Activated gamma-delta T cell treated with Interleukin-2 at 50 U/mL for 16 hours (primary cell): ENCODE measurements around the gene PFDN1.
A peak's percentile ranks its signal among the peaks of the same experiment; 100 is the strongest.

Experiments used
- DNase-seq: peaks from one replicate; pipeline ENCODE4 v3.0.0-alpha.2; 2020

PFDN1 gene

GRCh38 chr5:140295414-140295813 is 7.5 kb downstream of the PFDN1 start:
- no peak for DNase-seq

DNA sequence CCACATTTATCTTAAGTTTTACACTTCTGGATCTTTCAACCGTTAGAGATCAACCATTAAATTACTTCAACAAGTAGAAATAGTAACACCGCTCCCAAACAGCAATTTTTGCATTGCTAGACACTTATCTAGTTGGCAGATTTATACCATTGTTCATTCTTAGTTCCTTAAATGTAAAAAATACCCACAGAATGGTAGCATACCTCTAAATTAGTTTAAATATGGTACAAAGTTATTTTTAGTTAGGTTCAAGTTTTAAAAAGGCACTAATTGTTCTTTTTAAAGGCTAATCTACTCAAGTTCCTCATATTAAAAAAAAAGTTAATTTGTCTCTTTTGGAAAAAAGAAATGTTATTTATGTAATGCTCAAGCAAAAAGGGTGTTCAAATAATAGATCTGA is 8.1 kb downstream of the PFDN1 start:
- DNase-seq: no peak

- no peak for DNase-seq
These were observed 9.1 kb downstream of the PFDN1 start for GRCh38 chr5:140293849-140294100.

DNA sequence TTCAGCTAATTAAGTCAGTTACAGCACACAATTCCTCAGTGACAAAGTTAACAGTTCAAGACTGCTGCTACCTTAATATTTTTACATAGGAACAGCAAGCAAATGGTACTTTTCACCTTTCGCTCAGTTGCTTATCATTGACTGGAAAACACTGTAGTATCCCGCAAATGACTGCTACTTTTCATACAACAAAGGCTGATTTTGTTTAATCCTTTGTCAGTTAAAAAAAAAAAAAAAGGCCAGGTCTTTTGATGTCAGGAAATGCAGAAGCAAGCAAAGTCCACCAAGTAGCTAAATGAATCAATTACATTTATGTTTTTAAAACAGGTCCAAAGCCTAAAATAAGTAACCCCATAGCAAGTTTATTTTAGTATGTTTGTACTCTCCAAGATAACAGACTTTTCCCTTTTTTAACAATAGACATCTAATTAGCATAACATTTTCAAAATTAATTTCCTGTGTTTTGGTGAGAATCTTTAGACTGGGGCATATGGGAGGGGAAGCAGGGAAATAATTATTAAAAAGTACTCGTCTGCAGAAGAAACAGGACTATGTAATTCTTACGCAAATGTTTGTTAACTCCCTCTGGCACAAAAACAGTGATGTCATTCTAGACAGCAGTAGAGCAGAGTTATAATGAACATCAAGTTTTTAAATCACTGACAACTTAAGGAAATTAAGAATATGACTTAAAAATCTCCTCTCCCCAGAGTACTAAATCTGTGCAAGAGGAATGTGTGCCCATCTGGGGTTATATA is 9.6 kb downstream of the PFDN1 start:
- no peak for DNase-seq

- no peak for DNase-seq
These were observed 10.5 kb downstream of the PFDN1 start for GRCh38 chr5:140292212-140293036.

DNA sequence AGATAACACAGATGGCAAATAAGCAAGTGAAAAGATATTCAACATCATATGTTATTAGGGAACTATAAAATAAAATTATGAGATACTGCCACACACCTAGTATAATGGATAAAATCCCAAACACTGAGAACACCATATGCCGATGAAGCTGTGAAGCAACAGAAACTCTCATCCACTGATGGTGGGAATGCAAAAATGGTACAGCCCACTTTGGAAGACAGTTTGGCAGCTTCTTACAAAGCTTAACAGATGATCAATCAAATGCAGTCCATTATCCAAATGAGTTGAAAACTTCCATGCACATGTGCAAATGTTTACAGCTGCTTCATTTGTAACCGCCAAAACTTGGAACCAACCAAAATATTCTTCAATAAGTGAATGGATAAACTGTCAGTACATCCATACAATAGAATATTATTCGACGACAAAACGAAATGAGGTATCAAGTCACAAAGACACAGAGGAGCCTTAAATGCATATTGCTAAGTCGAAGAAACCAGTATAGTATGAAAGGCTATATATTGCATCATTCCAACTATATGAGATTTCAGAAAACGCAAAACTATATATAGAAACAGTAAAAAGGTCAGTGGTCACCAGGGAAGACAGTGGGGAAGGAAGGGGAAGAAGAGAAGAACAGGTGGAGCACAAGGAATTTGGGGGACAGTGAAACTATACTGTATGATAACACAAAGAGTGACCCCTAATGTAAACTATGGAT is 14.9 kb downstream of the PFDN1 start:
- DNase-seq: no peak

- no peak for DNase-seq
These were observed 16.5 kb downstream of the PFDN1 start for GRCh38 chr5:140286424-140286823.

DNA sequence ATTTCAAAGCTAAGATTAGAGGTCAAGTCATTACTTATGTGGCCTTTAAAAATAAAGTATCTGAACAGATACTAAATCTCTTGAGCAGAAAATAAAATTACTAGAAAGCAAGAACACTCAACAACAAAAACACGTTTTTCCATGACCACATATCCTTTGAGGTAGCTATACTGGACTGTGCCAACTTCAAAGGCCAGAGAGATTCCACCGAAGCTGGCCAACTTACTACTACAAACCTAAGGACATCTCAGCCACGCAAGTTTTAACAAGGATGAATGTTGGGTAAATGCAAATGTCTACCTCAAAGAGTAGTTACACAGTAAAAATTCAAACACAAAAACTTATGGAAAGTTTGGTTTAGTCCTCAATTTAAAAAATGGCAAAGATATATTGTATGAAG is 18.9 kb downstream of the PFDN1 start:
- no peak for DNase-seq

DNA sequence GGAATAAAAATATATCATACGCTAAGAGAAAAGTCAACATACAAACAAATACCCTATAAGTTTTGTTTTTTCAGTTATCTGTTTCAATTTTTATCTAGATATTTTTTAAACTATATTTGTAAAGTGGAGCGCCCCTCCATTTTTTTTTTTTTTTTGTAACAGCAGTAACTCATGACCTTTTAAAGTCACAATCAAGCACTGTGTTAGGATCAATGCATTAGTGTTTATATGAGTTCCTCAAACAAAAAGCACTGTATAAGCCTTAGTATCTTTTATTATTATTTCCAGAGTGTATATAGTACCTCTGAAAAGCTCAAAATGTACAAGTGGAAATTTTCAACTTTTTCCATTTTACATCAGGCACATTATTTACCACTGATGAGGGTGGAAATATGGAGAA is 20.6 kb downstream of the PFDN1 start:
- no peak for DNase-seq

DNA sequence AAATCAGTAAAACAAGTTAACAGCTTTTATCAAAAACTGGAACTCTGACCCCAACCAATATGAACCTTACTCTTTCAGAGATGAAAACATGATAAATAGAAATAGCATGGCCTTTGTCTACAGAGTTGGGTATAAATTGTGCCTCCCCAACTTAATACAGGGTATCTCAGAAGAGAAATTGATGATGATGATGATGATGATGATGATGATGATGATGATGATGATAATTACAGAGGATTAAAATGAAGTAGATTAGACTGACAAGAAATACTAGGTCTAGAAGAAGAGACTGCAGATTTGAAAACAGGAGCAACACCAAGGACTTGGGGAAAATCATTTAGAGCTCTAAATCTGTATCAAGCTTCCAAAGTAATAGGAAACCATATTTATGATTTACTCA is 27.1 kb downstream of the PFDN1 start:
- DNase-seq: no peak

- no peak for DNase-seq
These were observed 29.5 kb downstream of the PFDN1 start for GRCh38 chr5:140273401-140273877.

GRCh38 chr5:140270008-140270407 is 32.9 kb downstream of the PFDN1 start:
- no peak for DNase-seq

GRCh38 chr5:140267559-140268018 is 35.3 kb downstream of the PFDN1 start:
- no peak for DNase-seq

- no peak for DNase-seq
These were observed 35.7 kb downstream of the PFDN1 start for GRCh38 chr5:140267201-140267540.

GRCh38 chr5:140266471-140267200 is 36.3 kb downstream of the PFDN1 start:
- DNase-seq: no peak

DNA sequence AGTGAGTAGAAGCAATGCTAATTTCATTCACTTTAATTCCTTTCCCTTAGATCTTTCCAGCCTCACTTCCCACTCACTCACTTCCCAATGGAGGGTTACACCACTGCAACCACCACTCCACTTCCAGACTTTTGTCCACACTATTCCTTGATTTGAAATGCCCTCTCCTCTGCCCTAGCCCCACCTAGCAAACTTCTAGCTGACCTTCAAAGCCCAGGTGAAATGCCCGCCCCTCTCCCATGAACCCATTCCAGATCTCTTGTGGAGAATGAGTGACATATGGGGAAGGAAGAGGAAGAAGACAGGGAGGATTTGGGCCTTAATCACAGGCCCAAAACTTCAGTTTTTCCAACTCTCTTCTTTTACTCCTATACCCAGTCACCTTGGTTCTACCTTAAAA is 37.1 kb downstream of the PFDN1 start:
- no peak for DNase-seq

DNA sequence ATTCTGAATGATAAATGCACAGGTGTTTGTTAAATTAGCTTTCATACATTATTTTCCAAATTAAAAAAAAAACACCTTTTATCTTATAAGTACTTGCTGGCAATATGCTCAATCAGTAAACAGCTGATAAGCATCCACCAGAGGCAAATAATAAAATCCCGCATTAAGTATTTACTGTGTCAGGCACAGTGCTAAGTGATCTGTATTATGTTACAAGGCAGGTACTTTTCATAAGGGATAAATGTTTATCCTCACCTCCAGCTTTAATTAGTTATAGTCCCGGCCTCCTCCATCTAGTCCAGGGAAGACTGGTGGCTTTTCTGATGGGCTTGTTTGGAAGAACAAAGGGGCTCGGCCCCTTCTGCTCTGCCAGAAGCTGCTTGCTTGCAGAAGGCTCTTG is 40.1 kb downstream of the PFDN1 start:
- DNase-seq: no peak

DNA sequence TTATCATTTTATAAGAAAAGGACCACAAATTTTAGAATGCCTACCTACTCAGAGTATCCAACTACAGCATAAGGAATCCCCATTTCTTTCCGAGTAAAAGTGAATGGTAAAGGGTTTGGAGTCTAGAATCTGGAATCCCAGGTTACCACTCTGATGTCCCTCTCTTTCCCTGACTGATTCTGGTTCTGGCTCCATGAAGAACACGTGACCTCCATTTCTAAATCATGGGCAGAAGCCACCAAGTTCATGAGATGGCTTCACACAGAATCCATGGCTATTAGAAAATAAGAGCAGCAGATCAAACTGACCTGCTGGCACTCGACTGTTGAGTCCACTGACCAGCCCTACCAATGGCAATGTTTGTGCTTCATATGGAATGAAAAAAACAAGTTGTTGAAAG is 40.7 kb downstream of the PFDN1 start:
- no peak for DNase-seq

DNA sequence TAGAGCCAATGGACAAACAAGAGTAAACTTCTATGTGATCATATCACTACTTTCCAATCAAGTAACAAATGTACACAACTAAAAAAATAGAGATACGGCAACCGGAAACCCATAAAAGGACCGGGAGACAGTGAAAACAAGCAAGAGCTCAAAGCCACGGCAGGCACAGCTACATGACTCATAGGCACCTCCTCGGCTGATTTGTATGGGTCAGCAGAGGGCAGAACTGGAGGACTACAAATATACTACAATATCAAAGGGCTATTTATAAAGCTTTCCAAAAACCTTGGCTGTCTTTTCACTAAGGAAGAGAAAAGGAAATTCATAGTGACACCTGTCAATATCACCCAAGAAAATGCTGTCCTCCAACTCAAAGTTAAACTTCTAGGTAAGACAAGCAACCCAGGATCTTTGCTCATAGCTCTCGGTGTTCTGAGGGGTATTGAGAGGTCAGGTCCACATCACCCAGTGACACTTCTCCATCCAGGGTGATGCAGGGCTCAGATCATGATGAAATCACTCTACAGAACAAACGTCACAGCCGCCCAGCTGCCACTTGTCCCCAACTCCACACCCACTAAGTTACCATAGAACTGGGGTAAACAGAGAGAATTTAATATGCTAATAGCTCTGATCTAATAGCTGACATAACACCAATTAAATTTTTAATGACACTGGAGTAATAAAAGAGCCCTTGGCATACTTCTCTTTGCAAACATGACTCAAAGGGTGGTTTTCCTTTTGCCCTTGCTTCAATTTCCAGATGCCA is 41.3 kb downstream of the PFDN1 start:
- DNase-seq: peak; percentile 25

GRCh38 chr5:140260089-140260656 is 42.7 kb downstream of the PFDN1 start:
- no peak for DNase-seq

DNA sequence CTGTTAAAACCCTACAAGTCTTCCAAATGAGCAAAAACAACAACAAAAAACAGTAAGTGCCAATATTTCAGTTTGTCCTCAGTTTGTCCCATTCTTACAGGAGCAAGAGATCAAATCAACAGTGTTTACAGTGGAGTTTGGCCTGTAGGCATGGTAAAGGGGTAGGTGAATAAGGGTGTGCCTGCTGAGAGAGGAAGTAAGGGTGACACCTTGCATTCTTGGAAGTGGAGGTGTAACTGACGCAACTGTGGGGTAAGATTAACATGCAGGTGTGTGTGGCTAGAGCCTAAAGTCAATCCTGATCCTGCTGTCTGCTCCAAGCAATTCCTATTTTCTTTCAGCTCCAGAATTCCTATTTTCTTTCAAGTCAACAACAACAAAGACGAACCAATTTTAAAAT is 43.4 kb downstream of the PFDN1 start:
- DNase-seq: no peak

GRCh38 chr5:140258873-140259272 is 44.0 kb downstream of the PFDN1 start:
- no peak for DNase-seq
